Retina (tissue), 1 donor: ENCODE data around the gene SENP1.
A peak's percentile ranks its signal among the peaks of the same experiment; 100 is the strongest.

ENCODE experiments used
- DNase-seq: peaks from one replicate; pipeline ENCODE4 v3.0.0-alpha.2; 2016

The SENP1 gene

GRCh38 chr12:48110691-48111311 is 4.9 kb upstream of the SENP1 start:
- no peak for DNase-seq

GRCh38 chr12:48109424-48109823 is 3.5 kb upstream of the SENP1 start:
- no peak for DNase-seq

- DNase-seq: no peak
These were observed 1.1 kb upstream of the SENP1 start for GRCh38 chr12:48106681-48107613.

GRCh38 chr12:48105321-48105866 is 485 bp downstream of the SENP1 start:
- DNase-seq: no peak

GRCh38 chr12:48104531-48104930 is 1.3 kb downstream of the SENP1 start:
- DNase-seq: no peak

GRCh38 chr12:48092611-48093010 is 13.3 kb downstream of the SENP1 start:
- no peak for DNase-seq

- DNase-seq: no peak
These were observed 19.6 kb downstream of the SENP1 start for GRCh38 chr12:48086327-48086726.

GRCh38 chr12:48084841-48085460 is 20.9 kb downstream of the SENP1 start:
- DNase-seq: no peak

- peak; percentile 12 for DNase-seq
These were observed 21.8 kb downstream of the SENP1 start for GRCh38 chr12:48084066-48084465.

- DNase-seq: no peak
These were observed 25.1 kb downstream of the SENP1 start for GRCh38 chr12:48080821-48081220.

- no peak for DNase-seq
These were observed 25.6 kb downstream of the SENP1 start for GRCh38 chr12:48080285-48080684.

GRCh38 chr12:48078901-48079300 is 27.0 kb downstream of the SENP1 start:
- DNase-seq: no peak

- DNase-seq: no peak
These were observed 28.8 kb downstream of the SENP1 start for GRCh38 chr12:48077111-48077510.

GRCh38 chr12:48075832-48076231 is 30.0 kb downstream of the SENP1 start:
- no peak for DNase-seq

- DNase-seq: no peak
These were observed 31.6 kb downstream of the SENP1 start for GRCh38 chr12:48074266-48074665.

GRCh38 chr12:48072266-48072665 is 33.6 kb downstream of the SENP1 start:
- DNase-seq: no peak

GRCh38 chr12:48071808-48072207 is 34.1 kb downstream of the SENP1 start:
- no peak for DNase-seq

GRCh38 chr12:48070731-48071130 is 35.1 kb downstream of the SENP1 start:
- no peak for DNase-seq

GRCh38 chr12:48070033-48070432 is 35.8 kb downstream of the SENP1 start:
- DNase-seq: no peak

GRCh38 chr12:48069241-48069640 is 36.6 kb downstream of the SENP1 start:
- DNase-seq: no peak

GRCh38 chr12:48068457-48068856 is 37.4 kb downstream of the SENP1 start:
- no peak for DNase-seq

GRCh38 chr12:48067250-48067938 is 38.5 kb downstream of the SENP1 start:
- DNase-seq: no peak

- DNase-seq: no peak
These were observed 40.8 kb downstream of the SENP1 start for GRCh38 chr12:48065041-48065440.
